Stimulated activated memory B cell treated with anti-CD40 and anti-IgM and Interleukin-4, amounts not matched to agents 10 μg/mL and 1 μg/mL and 100 μg/mL, for 72 hours (primary cell): Measurements from ENCODE around the gene C4orf50.

Experiments used
- ATAC-seq: fragments of 150-1000 bp; cut with Tn5 transposase; 2 replicates; pipeline ENCODE4 v1.10.0; 2021
- H3K27ac Mint-ChIP-seq: one replicate; pipeline ENCODE4 v1.8.0; 2022; ENCODE audit warnings: mild to moderate bottlenecking, mixed read lengths
- H3K27me3 Mint-ChIP-seq: one replicate; pipeline ENCODE4 v1.8.0; 2022; ENCODE audit warnings: mixed read lengths
- H3K36me3 Mint-ChIP-seq: one replicate; pipeline ENCODE4 v1.8.0; 2022; ENCODE audit warnings: mixed read lengths
- H3K4me1 Mint-ChIP-seq: one replicate; pipeline ENCODE4 v1.8.0; 2022; ENCODE audit warnings: mixed read lengths
- H3K4me3 Mint-ChIP-seq: one replicate; pipeline ENCODE4 v1.8.0; 2022; ENCODE audit warnings: mild to moderate bottlenecking, moderate library complexity, mixed read lengths
- H3K9me3 Mint-ChIP-seq: one replicate; pipeline ENCODE4 v1.8.0; 2022; ENCODE audit warnings: mixed read lengths

C4orf50 gene

DNA sequence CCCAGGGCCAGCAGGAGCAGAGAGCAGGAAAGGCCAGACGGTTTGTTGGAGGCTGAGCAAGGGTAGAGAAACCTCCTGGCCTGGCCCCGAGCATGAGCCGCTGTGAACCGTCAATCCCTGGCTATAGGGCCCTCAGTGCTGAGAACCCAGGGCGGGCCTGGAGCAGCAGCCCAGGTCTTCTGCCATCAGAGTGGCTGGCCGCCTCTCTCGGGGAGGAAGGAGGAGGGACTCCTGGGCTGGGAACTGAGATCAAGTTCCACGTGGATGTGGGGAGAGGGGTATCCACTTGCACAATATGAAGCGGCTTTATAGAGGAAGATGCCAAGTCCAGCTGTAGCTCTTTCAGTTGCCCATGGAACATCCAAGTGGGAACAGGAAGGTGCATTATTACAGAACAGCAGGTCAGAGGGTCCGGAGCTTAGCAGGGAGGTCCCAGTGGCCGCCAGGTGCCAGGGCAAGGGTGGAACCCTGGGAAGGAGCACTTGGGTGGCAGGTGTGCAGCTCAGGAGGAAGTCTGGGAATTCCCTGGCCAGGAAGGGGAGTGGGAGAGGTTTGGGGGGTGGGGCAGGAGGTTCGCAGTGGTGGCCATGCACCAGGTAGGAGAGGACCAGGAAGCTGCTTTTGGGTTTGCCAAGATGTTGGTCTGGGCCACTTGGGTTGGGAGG is 93.6 kb downstream of the C4orf50 start:
- H3K27me3 Mint-ChIP-seq = peaks cover 19% of the 10 kb centered on the region
- ATAC-seq = no peak
- H3K27ac Mint-ChIP-seq = no peak overlapping the region
- H3K4me1 Mint-ChIP-seq = no peaks in the 10 kb centered on the region
- no peak overlapping the region for H3K4me3 Mint-ChIP-seq
- H3K36me3 Mint-ChIP-seq = no peaks in the 10 kb centered on the region
- peaks cover 11% of the 10 kb centered on the region for H3K9me3 Mint-ChIP-seq

DNA sequence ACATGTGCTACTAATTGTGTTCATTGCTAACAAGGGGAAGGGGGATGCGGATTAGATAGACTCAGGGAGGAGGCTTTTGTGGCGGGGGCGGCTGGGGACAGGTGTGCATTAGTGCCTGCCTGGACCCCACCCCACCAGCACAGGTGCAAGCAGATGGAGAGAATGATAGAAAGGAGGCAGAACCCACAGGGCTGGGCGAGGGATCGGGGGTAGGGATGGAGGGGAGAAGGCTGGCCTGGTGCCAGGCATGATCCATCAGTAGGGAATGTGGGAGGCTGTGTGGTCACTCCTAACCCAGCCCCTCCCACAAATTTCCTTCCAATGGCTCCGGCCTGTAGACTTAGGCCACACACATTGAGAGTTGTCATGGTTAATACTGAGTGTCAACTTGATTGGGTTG is 94.9 kb downstream of the C4orf50 start:
- H3K36me3 Mint-ChIP-seq = no peaks in the 10 kb centered on the region
- H3K9me3 Mint-ChIP-seq = peaks cover 11% of the 10 kb centered on the region
- H3K4me3 Mint-ChIP-seq = no peak overlapping the region
- no peak for ATAC-seq
- no peaks in the 10 kb centered on the region for H3K4me1 Mint-ChIP-seq
- H3K27ac Mint-ChIP-seq = no peak overlapping the region
- peaks cover 31% of the 10 kb centered on the region for H3K27me3 Mint-ChIP-seq

DNA sequence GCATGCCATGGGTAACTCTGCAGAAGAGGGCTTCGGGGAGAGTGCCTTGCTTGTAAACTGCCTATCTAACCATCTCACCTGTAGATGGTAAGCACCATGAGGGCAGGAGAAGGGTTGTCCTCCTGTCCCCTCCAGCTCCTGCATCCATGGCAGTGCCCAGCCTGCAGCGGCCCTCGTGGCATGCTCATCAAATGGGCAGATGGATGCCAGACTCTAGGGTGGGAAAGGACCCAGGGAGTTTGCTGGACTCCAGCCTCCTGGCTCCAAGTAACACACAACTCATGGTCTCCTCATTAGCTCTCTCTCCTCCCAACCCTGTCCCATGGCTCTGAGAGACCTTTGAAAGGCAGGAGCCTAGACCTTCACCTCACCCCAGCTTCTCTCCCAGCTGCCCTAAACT is 95.7 kb downstream of the C4orf50 start:
- H3K4me3 Mint-ChIP-seq = no peak overlapping the region

DNA sequence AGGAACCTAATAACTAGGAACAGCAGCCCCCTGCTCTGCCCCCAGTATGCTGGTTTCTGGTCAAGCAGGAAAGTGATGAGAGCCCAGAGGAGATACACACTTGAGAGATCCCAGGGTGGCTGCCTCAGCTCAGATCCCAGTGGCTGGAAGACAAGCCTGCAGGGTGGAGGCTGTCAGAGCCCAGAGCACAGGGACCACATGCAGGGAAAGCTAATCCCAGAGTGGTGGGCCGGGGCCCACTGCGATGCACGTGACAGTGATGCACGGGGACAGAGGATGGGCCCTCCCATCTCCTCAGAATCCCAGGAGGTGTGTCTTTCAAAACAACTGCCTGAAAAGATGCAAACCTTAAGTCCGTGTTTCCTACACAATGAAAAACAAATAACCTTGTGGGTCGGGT is 96.2 kb downstream of the C4orf50 start:
- Mint-ChIP-seq H3K4me3 (no peak overlapping the region), H3K36me3 (no peaks in the 10 kb centered on the region), H3K27ac (no peak overlapping the region), H3K9me3 (peaks cover 6% of the 10 kb centered on the region), H3K4me1 (no peaks in the 10 kb centered on the region), H3K27me3 (peaks cover 31% of the 10 kb centered on the region)
- no peak for ATAC-seq

More for the DNA sequence above, 95.7 kb downstream of the C4orf50 start:
- no peaks in the 10 kb centered on the region for H3K4me1 Mint-ChIP-seq
- H3K27ac Mint-ChIP-seq = no peak overlapping the region
- peaks cover 9% of the 10 kb centered on the region for H3K9me3 Mint-ChIP-seq
- ATAC-seq = no peak
- peaks cover 31% of the 10 kb centered on the region for H3K27me3 Mint-ChIP-seq
- H3K36me3 Mint-ChIP-seq = no peaks in the 10 kb centered on the region

DNA sequence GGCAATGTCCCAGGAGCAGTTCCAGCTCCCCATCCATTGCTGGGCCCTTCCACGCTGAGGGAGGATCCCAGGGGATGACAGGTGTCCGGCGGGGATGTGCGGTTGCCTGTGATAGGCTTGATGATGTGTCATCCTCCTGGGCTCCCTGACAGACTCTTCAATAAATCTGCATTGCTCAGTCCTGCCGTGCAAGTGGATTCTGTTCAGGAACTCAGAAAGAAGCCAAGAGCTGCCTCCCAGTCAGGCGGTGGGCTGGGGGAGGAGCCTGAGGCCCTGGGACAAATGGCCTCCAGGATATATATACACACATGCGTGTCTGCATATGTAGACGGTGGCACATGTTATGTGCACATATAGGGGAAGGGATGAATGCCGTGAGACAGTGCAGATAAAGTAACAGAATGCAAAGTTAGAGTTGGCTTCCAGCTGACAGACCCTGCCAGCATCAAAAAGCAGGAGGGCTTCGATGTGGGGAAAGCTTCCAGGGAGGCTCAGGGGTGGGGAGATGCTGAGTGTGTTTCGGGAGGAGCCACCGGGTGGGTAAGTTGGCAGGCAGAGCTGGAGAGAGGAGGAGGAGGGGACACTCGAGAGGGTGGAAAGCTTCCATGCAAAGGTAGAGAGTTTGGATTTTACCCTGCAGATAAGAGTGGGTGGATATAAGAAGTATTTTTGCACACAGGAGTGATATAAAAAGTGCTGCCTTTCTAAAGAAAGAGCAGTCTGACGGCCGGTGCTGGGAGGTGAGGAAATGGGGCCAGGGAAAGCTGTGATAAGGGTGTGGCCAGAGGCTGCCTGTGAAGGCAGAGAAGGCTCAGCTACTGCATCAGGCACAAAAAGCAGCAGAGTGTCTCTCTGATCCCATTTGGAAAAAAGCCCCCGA is 96.9 kb downstream of the C4orf50 start:
- H3K27me3 Mint-ChIP-seq = peaks cover 31% of the 10 kb centered on the region
- ATAC-seq = no peak
- no peaks in the 10 kb centered on the region for H3K4me1 Mint-ChIP-seq
- no peaks in the 10 kb centered on the region for H3K36me3 Mint-ChIP-seq
- no peak overlapping the region for H3K4me3 Mint-ChIP-seq
- no peak overlapping the region for H3K27ac Mint-ChIP-seq
- peaks cover 6% of the 10 kb centered on the region for H3K9me3 Mint-ChIP-seq

DNA sequence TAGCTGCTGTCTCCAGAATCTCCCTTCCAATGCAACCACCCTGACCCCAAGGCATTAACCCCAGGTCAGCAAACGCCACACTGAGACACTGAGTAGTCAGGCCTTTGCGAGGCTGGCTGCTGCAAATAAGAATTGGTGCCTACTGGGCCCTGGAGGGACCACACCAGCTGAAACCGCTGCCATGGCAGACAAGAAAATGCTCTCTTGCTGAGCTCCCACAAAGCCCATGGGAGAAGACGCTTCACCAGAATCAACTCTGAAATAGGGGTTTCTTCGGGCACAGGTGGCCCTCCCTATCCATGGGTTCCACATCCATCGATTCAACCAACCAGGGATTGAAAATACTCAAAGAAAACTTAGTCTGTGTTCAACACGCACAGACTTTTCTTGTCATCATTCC is 98.7 kb downstream of the C4orf50 start:
- Mint-ChIP-seq H3K27ac (no peak overlapping the region), H3K36me3 (no peaks in the 10 kb centered on the region)
- no peak for ATAC-seq

DNA sequence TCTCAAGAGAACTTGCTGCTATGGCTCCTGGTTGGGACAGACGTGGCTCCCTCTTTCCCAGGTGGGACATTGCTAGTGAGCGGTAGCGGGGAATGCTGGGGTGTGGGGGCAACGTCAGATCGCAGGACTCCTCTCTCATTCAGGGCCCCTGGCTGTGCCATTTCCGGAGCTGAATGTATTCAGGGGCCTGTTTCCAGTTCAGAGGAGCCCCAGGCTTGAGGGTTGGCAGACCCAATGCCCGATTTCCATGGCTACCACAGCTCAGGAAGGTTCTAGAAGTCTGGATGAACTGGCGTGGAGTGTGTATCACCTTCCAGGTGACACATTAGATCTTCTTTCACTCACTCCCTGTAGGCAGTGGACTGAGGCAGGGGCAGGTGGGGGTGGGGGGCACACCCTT is 99.2 kb downstream of the C4orf50 start:
- Mint-ChIP-seq H3K36me3 (no peaks in the 10 kb centered on the region), H3K4me3 (no peak overlapping the region), H3K9me3 (peaks cover 9% of the 10 kb centered on the region), H3K27me3 (peaks cover 31% of the 10 kb centered on the region), H3K4me1 (no peaks in the 10 kb centered on the region), H3K27ac (no peak overlapping the region)
- no peak for ATAC-seq

More for the DNA sequence above, 98.7 kb downstream of the C4orf50 start:
- Mint-ChIP-seq H3K27me3 (peaks cover 31% of the 10 kb centered on the region), H3K4me3 (no peak overlapping the region), H3K9me3 (peaks cover 9% of the 10 kb centered on the region), H3K4me1 (no peaks in the 10 kb centered on the region)

DNA sequence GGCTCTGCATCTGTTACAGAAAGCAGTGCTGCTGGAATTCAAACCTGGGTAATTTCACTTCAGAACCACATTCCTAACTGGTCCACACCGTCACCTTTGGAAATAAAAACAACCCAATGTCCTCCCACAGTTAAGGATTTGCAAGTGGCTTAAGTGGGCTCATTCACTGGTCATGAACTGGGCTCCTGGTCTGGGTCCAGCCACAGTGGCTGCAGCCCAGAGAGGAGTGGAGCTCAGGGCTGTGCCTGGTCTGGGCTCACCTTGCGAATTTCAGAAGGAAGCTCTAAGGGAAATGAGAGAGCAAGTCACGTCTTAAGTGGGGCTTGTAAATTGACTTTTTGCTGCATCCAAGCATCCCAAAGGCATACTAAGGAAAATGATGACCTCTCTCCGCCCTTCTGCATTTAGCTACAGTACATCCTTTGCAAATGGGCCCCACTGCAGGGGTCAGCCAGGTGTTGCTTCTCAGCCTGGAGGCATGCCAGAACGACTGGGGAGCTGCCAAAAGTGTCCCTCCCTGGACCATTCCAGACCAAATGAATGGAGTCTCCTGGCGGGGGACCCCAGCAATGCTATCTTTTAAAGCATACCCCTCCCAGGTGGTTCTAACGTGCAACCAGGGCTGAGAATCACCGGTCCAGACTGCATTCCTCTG is 99.8 kb downstream of the C4orf50 start:
- Mint-ChIP-seq H3K27ac (no peak overlapping the region), H3K36me3 (no peaks in the 10 kb centered on the region), H3K27me3 (peaks cover 29% of the 10 kb centered on the region), H3K9me3 (peaks cover 9% of the 10 kb centered on the region), H3K4me1 (no peaks in the 10 kb centered on the region), H3K4me3 (no peak overlapping the region)
- ATAC-seq = no peak

DNA sequence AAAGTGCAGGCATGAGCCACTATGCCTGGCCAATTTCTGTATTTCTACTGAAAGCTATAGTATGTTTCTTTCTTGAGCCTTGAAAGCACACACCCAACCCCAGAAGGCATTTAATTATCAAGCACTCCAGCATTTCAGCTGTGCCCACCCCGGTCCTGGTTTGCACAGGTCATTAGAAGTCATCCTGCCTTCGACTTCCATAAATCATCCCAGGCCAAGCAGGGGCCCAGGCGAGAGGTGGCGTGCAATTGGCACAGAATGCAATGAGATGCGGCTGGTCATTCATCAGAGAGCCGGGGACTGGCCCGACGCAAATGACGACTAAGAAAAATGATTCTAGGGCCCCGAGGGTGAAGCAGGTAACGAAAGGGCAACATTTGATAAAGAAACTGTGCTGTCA is 100.6 kb downstream of the C4orf50 start:
- no peak for ATAC-seq
- H3K27ac Mint-ChIP-seq = no peak overlapping the region
- peaks cover 25% of the 10 kb centered on the region for H3K27me3 Mint-ChIP-seq
- no peak overlapping the region for H3K4me3 Mint-ChIP-seq
- no peaks in the 10 kb centered on the region for H3K36me3 Mint-ChIP-seq
- H3K4me1 Mint-ChIP-seq = no peaks in the 10 kb centered on the region
- peaks cover 5% of the 10 kb centered on the region for H3K9me3 Mint-ChIP-seq

DNA sequence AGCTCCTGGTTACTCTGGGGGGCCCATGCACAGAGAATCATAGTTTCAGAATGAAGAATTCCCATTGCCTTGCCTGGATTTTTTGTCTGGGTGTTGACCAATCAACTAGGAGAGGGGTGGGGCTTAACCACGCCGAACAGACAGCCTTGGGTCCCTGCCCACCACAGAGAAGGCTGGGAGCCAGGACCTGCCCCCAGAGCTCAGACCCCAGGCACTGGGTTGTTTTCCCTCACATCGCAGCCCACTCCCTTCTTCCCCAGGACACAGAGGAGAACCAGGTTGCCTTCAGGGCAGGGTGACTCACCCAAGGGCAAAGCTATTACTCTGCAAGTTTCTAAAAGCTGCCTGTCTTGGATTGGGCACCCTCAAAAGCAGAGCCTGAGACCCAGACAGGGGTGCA is 102.0 kb downstream of the C4orf50 start:
- ATAC-seq = no peak
- H3K27ac Mint-ChIP-seq = no peak overlapping the region
- H3K9me3 Mint-ChIP-seq = peaks cover 8% of the 10 kb centered on the region
- peaks cover 25% of the 10 kb centered on the region for H3K27me3 Mint-ChIP-seq
- H3K4me1 Mint-ChIP-seq = no peaks in the 10 kb centered on the region
- no peaks in the 10 kb centered on the region for H3K36me3 Mint-ChIP-seq
- no peak overlapping the region for H3K4me3 Mint-ChIP-seq

DNA sequence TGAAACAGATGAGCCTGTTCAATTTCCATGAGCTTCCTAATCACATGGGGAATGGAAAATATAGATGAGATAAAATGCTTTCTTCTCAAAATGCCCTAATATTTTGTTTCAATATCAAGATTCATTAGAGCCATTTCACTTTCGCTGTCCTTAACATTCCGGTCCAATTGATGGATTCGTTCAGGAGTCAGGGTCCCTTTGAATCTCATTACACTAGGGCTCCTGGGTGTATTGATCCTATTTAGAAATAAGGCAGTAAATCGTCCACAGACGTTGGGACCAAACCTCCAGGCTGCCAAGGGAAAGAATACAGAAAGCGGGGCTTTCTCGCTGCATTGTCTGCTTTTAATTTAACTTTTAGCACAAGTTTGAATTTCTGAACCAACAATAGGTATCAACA is 104.8 kb downstream of the C4orf50 start:
- Mint-ChIP-seq H3K36me3 (no peaks in the 10 kb centered on the region), H3K4me3 (no peak overlapping the region), H3K27ac (no peak overlapping the region), H3K27me3 (peaks cover 9% of the 10 kb centered on the region), H3K4me1 (no peaks in the 10 kb centered on the region), H3K9me3 (peaks cover 14% of the 10 kb centered on the region)
- ATAC-seq = no peak

DNA sequence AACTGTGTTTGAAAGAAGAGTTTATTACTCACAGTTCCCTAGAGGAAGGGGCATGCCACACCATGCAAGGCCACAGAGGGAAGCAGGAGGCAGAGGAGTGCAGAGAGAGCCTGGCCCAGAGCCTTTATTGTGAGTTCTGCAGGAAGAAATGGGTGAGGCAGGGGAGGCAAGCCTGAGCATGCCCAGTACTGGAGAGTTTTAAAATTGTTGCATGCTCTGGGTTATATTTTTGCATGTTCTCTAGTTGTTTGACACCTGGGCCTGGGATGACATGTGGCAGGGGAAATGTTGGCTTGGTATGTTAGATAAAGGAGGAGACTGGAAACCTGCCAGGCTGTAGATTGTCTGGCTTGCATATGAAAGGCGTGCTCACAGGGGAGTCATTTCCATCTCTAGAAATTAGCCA is 105.6 kb downstream of the C4orf50 start:
- Mint-ChIP-seq H3K9me3 (peaks cover 21% of the 10 kb centered on the region), H3K4me1 (no peaks in the 10 kb centered on the region)

DNA sequence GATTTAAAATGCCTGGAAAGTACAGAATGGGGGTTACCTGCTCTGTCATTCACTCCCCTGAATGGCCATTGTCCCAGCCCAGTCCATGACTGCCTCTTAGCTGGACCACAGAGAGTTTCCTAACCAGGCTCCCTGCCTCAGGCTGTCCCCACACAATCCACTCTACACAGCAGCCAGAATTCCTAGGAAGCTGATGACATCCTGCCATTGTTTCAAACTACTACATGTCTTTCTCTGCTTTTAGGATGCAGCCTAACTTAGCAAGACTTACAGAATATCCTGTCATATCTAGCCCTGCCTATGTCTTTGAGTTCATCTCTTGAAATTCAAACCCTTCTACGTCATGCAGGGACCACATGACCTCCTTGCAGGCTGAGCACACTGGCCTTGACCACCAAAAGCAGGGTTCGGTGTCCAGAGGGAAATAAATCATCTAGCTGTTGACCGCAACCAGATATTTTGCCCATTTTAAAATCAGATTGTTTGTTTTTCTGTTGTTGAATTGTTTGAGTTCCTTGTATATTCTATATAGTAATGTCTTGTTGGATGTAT is 109.3 kb downstream of the C4orf50 start:
- Mint-ChIP-seq H3K4me1 (no peaks in the 10 kb centered on the region), H3K9me3 (peaks cover 26% of the 10 kb centered on the region), H3K27me3 (peaks cover 20% of the 10 kb centered on the region), H3K27ac (no peak overlapping the region), H3K4me3 (no peak overlapping the region), H3K36me3 (no peaks in the 10 kb centered on the region)
- ATAC-seq = no peak

More for the DNA sequence above, 105.6 kb downstream of the C4orf50 start:
- no peak for ATAC-seq
- Mint-ChIP-seq H3K27me3 (peaks cover 8% of the 10 kb centered on the region), H3K4me3 (no peak overlapping the region), H3K27ac (no peak overlapping the region), H3K36me3 (no peaks in the 10 kb centered on the region)

DNA sequence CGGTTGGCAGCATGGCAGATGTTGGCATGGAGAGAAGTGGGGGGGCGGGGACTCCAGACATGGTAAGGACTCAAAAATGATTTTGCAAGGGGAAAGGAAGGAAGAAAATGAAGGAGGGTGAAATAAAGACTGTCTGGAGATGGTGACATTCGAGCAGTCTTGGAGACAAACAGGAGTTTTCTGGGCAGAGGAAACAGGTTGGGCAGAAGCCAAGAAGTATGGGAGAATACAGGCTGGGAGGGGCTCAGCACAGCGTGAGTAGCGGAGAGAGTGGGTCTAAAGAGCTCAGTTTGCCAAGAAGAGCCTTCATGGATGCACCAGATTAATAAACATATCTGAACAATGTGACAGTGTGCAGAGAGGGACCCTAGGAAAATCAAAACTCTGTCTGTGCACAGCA is 112.0 kb downstream of the C4orf50 start:
- Mint-ChIP-seq H3K4me3 (no peak overlapping the region), H3K27me3 (peaks cover 11% of the 10 kb centered on the region), H3K27ac (no peak overlapping the region), H3K4me1 (no peaks in the 10 kb centered on the region), H3K36me3 (no peaks in the 10 kb centered on the region), H3K9me3 (peaks cover 25% of the 10 kb centered on the region)
- no peak for ATAC-seq

DNA sequence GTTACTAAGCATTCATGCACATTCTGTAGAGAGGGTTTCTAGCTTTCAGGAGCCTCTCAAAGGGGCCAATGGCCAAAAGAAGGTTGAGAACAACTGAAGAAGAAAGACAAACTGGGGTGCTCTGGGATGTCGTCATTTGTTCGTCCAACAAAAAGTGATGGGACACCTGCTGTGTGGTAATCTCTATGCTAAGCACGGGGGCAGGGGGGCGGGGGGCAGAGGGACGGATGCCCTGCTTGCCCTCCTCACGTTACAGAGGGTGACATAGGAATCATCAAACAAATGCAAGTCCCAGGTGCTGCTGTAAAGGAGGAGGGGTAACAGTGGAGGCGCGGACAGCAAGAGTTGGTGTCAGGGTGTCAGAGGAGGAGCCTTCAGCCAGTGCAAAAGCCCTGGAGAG is 112.5 kb downstream of the C4orf50 start:
- Mint-ChIP-seq H3K4me1 (no peaks in the 10 kb centered on the region), H3K9me3 (peaks cover 25% of the 10 kb centered on the region), H3K36me3 (no peaks in the 10 kb centered on the region), H3K4me3 (no peak overlapping the region), H3K27ac (no peak overlapping the region), H3K27me3 (peaks cover 11% of the 10 kb centered on the region)
- ATAC-seq = no peak
